ENCODE results near the gene METTL17.

DNA sequence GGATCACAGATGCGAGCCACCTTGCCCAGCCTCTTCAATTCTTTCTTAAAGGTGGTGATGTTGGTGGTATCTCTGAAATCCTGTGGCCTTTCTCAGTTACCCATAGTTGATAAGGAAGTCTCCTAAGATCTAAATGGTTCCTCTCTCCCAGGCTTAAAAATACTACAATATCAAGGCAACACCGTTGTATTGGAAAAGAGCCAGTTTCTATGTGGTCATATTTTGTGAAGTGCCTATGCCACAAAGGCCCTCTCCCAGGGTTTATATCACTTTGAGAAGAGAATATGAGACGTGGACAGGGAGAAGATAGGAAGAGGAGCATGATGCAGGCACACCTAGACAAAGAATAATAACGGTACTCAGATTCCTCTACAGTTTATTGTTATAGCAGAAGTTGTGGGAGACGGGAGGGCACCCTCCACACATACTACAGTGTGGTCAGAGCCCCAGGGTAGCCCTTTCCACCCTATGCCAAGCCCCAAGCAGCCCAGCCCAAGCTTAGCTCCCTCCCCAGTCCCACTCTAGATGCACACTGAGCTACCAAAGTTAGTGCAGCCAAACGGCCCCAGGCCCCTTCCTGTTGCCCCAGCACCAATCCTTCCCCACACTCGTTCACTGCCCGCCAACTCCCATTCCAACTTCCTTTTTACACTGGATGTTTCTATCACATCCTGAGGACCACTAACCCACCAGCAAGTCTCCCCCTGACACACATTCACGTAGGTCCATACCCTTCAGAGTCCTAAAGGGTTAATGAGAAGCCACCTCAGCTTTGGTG, 26.8 kb downstream of the METTL17 start:
- TF ChIP-seq CTCF (IDR thresholded peaks at IDR 0.05; ENCODE audit: insufficient read depth, low read length) (no peak), POLR2AphosphoS5 (IDR thresholded peaks at IDR 0.05; ENCODE audit: low read depth) (no peak), REST (IDR thresholded peaks at IDR 0.05; ENCODE audit: insufficient replicate concordance, low read depth) (no peak), GABPA (IDR thresholded peaks at IDR 0.05; ENCODE audit: low read depth) (no peak), SPI1 (IDR thresholded peaks at IDR 0.05; ENCODE audit: borderline replicate concordance, low read depth) (peak; percentile 5; the same call in 1 of the 2 replicates)
